GM12878 (cell line): ENCODE data around the gene GDA. TPM values are rescaled to one million over a fixed set of nuclear protein-coding genes. Genes with fewer than 3 reads are reported as not detected.
"Not testable (repeated sequence)": the region's sequence is repeated elsewhere in the genome, so short reads cannot be mapped to it uniquely, and the experiment has no call there.

Source experiments
- ATAC-seq: fragments of 200-7000 bp; cut with Tn5 transposase; 3 replicates; pipeline ENCODE4 v1.9.1; 2020; ENCODE audit warnings: mild to moderate bottlenecking, moderate library complexity
- BruUV-seq: library from RNA; stranded (reverse); fragments of 400-500 nt; replicated peaks from 2 replicates; lab custom pipeline; 2021; lab: Mats Ljungman, UMichigan
- CTCF ChIA-PET: fragments of 300-600 bp; sonication (Branson Sonifier 250); formaldehyde crosslinking; extraction: SDS; loops from one replicate; lab custom pipeline; 2021; ENCODE audit warnings: inconsistent platforms; lab: Yijun Ruan, JAX
- POLR2A ChIA-PET: fragments of 350-600 bp; formaldehyde crosslinking; extraction: SDS; loops from one replicate; lab custom pipeline; 2021; ENCODE audit warnings: inconsistent platforms; lab: Charles Lee
- RAD21 ChIA-PET: fragments of 300-600 bp; sonication (Branson Sonifier 250); formaldehyde crosslinking; loops from one replicate; lab custom pipeline; 2023; ENCODE audit warnings: antibody characterized with exemption; ENCODE audit not compliant: unreplicated experiment; lab: Charles Lee
- SMC1A ChIA-PET: fragments of 300-600 bp; sonication (Branson Sonifier 250); formaldehyde crosslinking; loops from one replicate; lab custom pipeline; 2023; ENCODE audit not compliant: unreplicated experiment, uncharacterized antibody; lab: Charles Lee
- DNase-seq: peaks from one replicate; pipeline ENCODE4 v3.0.0-alpha.2; 2011; ENCODE audit warnings: low read depth, low spot score
- FAIRE-seq: peaks from 3 replicates; lab custom pipeline; 2011; peaks lifted over from hg19 to GRCh38; lab: Jason Lieb, UNC
- H2AFZ ChIP-seq: 2 replicates; pipeline ENCODE4 v1.6.0; 2011; ENCODE audit warnings: low read depth, low read length, control low read depth; ENCODE audit not compliant: control insufficient read depth
- H3K27ac ChIP-seq: 2 replicates; pipeline ENCODE4 v1.5.1; 2011; ENCODE audit warnings: control low read depth; ENCODE audit not compliant: control insufficient read depth, insufficient read depth
- H3K27me3 ChIP-seq, 2 experiments: replicated peaks in 1 of 2; 2 replicates each; pipeline versions ENCODE4 v1.6.0 to v1.6.1; 2011; ENCODE audit warnings: low read length in 1 of 2; ENCODE audit not compliant: control insufficient read depth in 2 of 2, insufficient read depth in 2 of 2
- H3K36me3 ChIP-seq, 2 experiments: 2 replicates each; pipeline ENCODE4 v1.5.1; 2011; ENCODE audit warnings: low read length in 1 of 2; ENCODE audit not compliant: control insufficient read depth in 2 of 2, insufficient read depth in 2 of 2
- H3K4me1 ChIP-seq: 2 replicates; pipeline ENCODE4 v1.6.1; 2011; ENCODE audit warnings: mild to moderate bottlenecking, low read length, moderate library complexity, mixed read lengths; ENCODE audit not compliant: control insufficient read depth, insufficient read depth
- H3K4me2 ChIP-seq: 2 replicates; pipeline ENCODE4 v1.6.0; 2011; ENCODE audit warnings: control low read depth; ENCODE audit not compliant: control insufficient read depth, insufficient read depth
- H3K4me3 ChIP-seq: fragments of 200-600 bp; sonication (generic); 2 replicates; pipeline ENCODE4 v1.5.1; 2016
- H3K79me2 ChIP-seq: 2 replicates; pipeline ENCODE4 v1.6.0; 2011; ENCODE audit warnings: low read length; ENCODE audit not compliant: control insufficient read depth, insufficient read depth
- H3K9ac ChIP-seq: 2 replicates; pipeline ENCODE4 v1.8.0; 2011; ENCODE audit warnings: low read length, control low read depth, mixed read lengths; ENCODE audit not compliant: control insufficient read depth, insufficient read depth
- H3K9me3 ChIP-seq: replicated peaks from 3 replicates; pipeline ENCODE4 v1.5.1; 2011; ENCODE audit warnings: mild to moderate bottlenecking, low read length; ENCODE audit not compliant: control insufficient read depth, insufficient read depth
- H4K20me1 ChIP-seq: 2 replicates; pipeline ENCODE4 v1.6.0; 2011; ENCODE audit not compliant: control insufficient read depth, insufficient read depth
- BMI1 ChIP-seq: fragments of 450-650 bp; IDR thresholded peaks from 2 replicates; pipeline ENCODE4 v1.6.1; 2016; ENCODE audit warnings: mild to moderate bottlenecking, moderate library complexity, borderline replicate concordance
- HDAC2 ChIP-seq: fragments of 200-600 bp; sonication (generic); IDR thresholded peaks from 2 replicates; pipeline ENCODE4 v1.6.1; 2017
- PAX8 ChIP-seq: fragments of 450-650 bp; IDR thresholded peaks from 2 replicates; pipeline ENCODE4 v1.6.1; 2017; ENCODE audit warnings: mild to moderate bottlenecking, moderate library complexity
- RAD21 ChIP-seq: IDR thresholded peaks from 2 replicates; pipeline ENCODE4 v1.6.1; 2011; ENCODE audit warnings: mild to moderate bottlenecking, low read depth, low read length, moderate library complexity; ENCODE audit not compliant: insufficient read depth
- RB1 ChIP-seq: fragments of 450-650 bp; formaldehyde crosslinking; IDR thresholded peaks from 2 replicates; pipeline ENCODE4 v1.6.1; 2017; ENCODE audit warnings: mild to moderate bottlenecking, borderline replicate concordance
- SMAD5 ChIP-seq: IDR thresholded peaks from 2 replicates; pipeline ENCODE4 v1.6.1; 2016; ENCODE audit warnings: antibody characterized with exemption, low read depth
- SMC3 ChIP-seq: IDR thresholded peaks from 2 replicates; pipeline ENCODE4 v1.6.1; 2011; ENCODE audit warnings: low read length, improper control_type of control experiment, borderline replicate concordance
- ZBED1 ChIP-seq: IDR thresholded peaks from 2 replicates; pipeline ENCODE4 v1.6.1; 2016; ENCODE audit warnings: borderline replicate concordance
- ZNF592 ChIP-seq: fragments of 450-650 bp; IDR thresholded peaks from 2 replicates; pipeline ENCODE4 v1.6.1; 2017; ENCODE audit warnings: mild to moderate bottlenecking, moderate library complexity
- WGBS: methylation state at CpG from one replicate; pipeline ENCODE4 v1.1.6; 2016; ENCODE audit warnings: low lambda C conversion rate; ENCODE audit not compliant: insufficient replicate concordance, insufficient coverage; ENCODE audit errors: missing lambda C conversion rate; 5-methylcytosine and 5-hydroxymethylcytosine counted together
- in situ Hi-C: fragments of 300-500 bp; cut with MboI; formaldehyde crosslinking; loops from 9 replicates; pipeline ENCODE4 v1.14.3; 2018; ENCODE audit warnings: mixed read lengths
- intact Hi-C: fragments of 100-400 bp; cut with micrococcal nuclease; formaldehyde crosslinking; loops from one replicate; pipeline ENCODE4 v1.14.2; 2022; ENCODE audit not compliant: unreplicated experiment
- polyA plus RNA-seq, 11 experiments: library from polyadenylated mRNA; depleted of rRNA in 4 of 11; unstranded in 6 of 11; stranded (reverse) in 5 of 11; fragments of >200 nt; fragmentation: Nextera tagmentation in 4 of 11; fragmentation: Illumina TruSeq in 1 of 11; extraction: Ambion mirVana in 4 of 11; extraction: Trizol in 1 of 11; gene quantifications; 1 replicate in 1 of 11; 2 replicates in 10 of 11; pipeline versions ENCODE4 v1.2.1 to v1.2.3, GENCODE V29; 2011 to 2016; ENCODE audit warnings: inconsistent platforms in 2 of 11, missing spikeins in 2 of 11, low read depth in 1 of 11
- total RNA-seq, 4 experiments: library from RNA; depleted of rRNA in 3 of 4; stranded (reverse); fragments of >200 nt in 3 of 4; fragmentation: Illumina TruSeq in 1 of 4; extraction: Trizol in 1 of 4; gene quantifications; 2 replicates each; pipeline versions ENCODE4 v1.2.1 to v1.2.3, GENCODE V29; 2013 to 2021

Gene GDA
- total and polyA plus RNA-seq, 10 of the 15 experiments (the other 5 are each of a cell fraction or from before 2014, with no cell fraction given), result 0.19 to 17.9 (median 0.48) TPM; not detected in 2

GRCh38 chr9:72291576-72291975 lies 142.3 kb downstream of the GDA start:
- BruUV-seq, ATAC-seq, H4K20me1 ChIP-seq, DNase-seq, H3K9me3 ChIP-seq, FAIRE-seq, H3K4me2 ChIP-seq, H3K4me3 ChIP-seq, H3K27ac ChIP-seq, H3K9ac ChIP-seq, H3K27me3 ChIP-seq, H3K36me3 ChIP-seq, H3K4me1 ChIP-seq, H3K79me2 ChIP-seq, H2AFZ ChIP-seq: not testable (repeated sequence)
- intact Hi-C loops, result loop anchor here (5.0 kb wide), 1 partner anchor 71 kb away; no protein-coding TSS in a partner anchor
- 59% methylated on average over 5 of the region's 5 CpGs for WGBS
- RAD21 ChIA-PET, result interaction anchor here (1.1 to 6.3 kb wide), 3 partner anchors 11 to 299 kb away, joined by 4 to 54 read pairs (median 43); no protein-coding TSS in a partner anchor
- in situ Hi-C loops, result loop anchor here (25.0 kb wide), 1 partner anchor 721 kb away; no protein-coding TSS in a partner anchor
- SMC1A ChIA-PET, result interaction anchor here (1.1 to 6.0 kb wide), 8 partner anchors 10 to 530 kb away, joined by 3 to 51 read pairs (median 6); no protein-coding TSS in a partner anchor
- CTCF ChIA-PET, result interaction anchor here (1.3 to 6.3 kb wide), 9 partner anchors 11 to 530 kb away, joined by 3 to 69 read pairs (median 11); no protein-coding TSS in a partner anchor
- POLR2A ChIA-PET, result interaction anchor here (1.0 kb wide), 1 partner anchor 13 kb away, joined by 3 read pairs; no protein-coding TSS in a partner anchor

GRCh38 chr9:72292256-72292682 lies 143.0 kb downstream of the GDA start:
- H3K4me2 ChIP-seq, result no peak overlapping the region
- DNase-seq, result no peak
- peak; percentile 61 for ATAC-seq
- no peaks in the 10 kb centered on the region for H3K4me1 ChIP-seq
- FAIRE-seq, result peak; percentile 93
- H4K20me1 ChIP-seq, result no peaks in the 10 kb centered on the region
- no peak overlapping the region; the same call in 1 of the 2 replicates for H2AFZ ChIP-seq
- no peak overlapping the region for H3K9ac ChIP-seq
- H3K27ac ChIP-seq, result no peak overlapping the region
- SMC1A ChIA-PET, result interaction anchor here (0.9 to 6.0 kb wide), 17 partner anchors 11 to 530 kb away, joined by 3 to 51 read pairs (median 5); no protein-coding TSS in a partner anchor
- H3K4me3 ChIP-seq, result no peak overlapping the region
- no peaks in the 10 kb centered on the region; the same call in 2 of the 3 replicates for H3K9me3 ChIP-seq
- no peaks in the 10 kb centered on the region for H3K79me2 ChIP-seq
- intact Hi-C loops, result loop anchor here (1.0 to 5.0 kb wide), 3 partner anchors 70 to 300 kb away; no protein-coding TSS in a partner anchor
- no peaks in the 10 kb centered on the region for H3K36me3 ChIP-seq
- POLR2A ChIA-PET, result interaction anchor here (1.0 kb wide), 1 partner anchor 14 kb away, joined by 3 read pairs; no protein-coding TSS in a partner anchor
- 0% methylated on average over 2 of the region's 2 CpGs for WGBS
- H3K27me3 ChIP-seq, result no peaks in the 10 kb centered on the region
- no TSS peak for BruUV-seq
- in situ Hi-C loops, result loop anchor here (25.0 kb wide), 1 partner anchor 720 kb away; no protein-coding TSS in a partner anchor
- CTCF ChIA-PET, result interaction anchor here (0.8 to 6.3 kb wide), 22 partner anchors 11 to 565 kb away, joined by 3 to 69 read pairs (median 4); partner anchors contain the start of gene ZFAND5
- RAD21 ChIA-PET, result interaction anchor here (1.0 to 6.3 kb wide), 10 partner anchors 12 to 303 kb away, joined by 3 to 54 read pairs (median 4); partner anchors contain the start of gene ZFAND5
- TF ChIP-seq ZNF592 (0 out of 2 replicates have a peak, but pooled peaks have one; percentile 15), SMC3 (peak; percentile 78), ZBED1 (no peak), RAD21 (peak; percentile 65), HDAC2 (no peak), RB1 (no peak), PAX8 (no peak), SMAD5 (no peak), BMI1 (no peak)
